Neural progenitor cell (in vitro differentiated cells): ENCODE measurements around the gene P2RY12. TPM values are rescaled to one million over a fixed set of nuclear protein-coding genes. Genes with fewer than 3 reads are reported as not detected.

Experiments
- DNase-seq: peaks from one replicate; pipeline ENCODE4 v3.0.0-alpha.2; 2016; ENCODE audit warnings: low spot score
- H2AFZ ChIP-seq: fragments of 200-600 bp; sonication (generic); replicated peaks from 2 replicates; pipeline ENCODE4 v1.6.1; 2016; ENCODE audit warnings: antibody characterized with exemption
- H3F3A ChIP-seq: fragments of 200-600 bp; sonication (generic); 2 replicates; pipeline ENCODE4 v1.6.1; 2016; ENCODE audit warnings: antibody characterized with exemption, low read depth
- H3K27ac ChIP-seq: fragments of 200-600 bp; sonication (generic); 2 replicates; pipeline ENCODE4 v1.5.1; 2016; ENCODE audit warnings: mild to moderate bottlenecking
- H3K27me3 ChIP-seq: fragments of 200-600 bp; sonication (generic); 2 replicates; pipeline ENCODE4 v1.6.1; 2016; ENCODE audit warnings: mild to moderate bottlenecking, moderate library complexity
- H3K36me3 ChIP-seq: fragments of 200-600 bp; sonication (generic); 2 replicates; pipeline ENCODE4 v1.5.1; 2016
- H3K4me1 ChIP-seq: fragments of 200-600 bp; sonication (generic); 2 replicates; pipeline ENCODE4 v1.6.1; 2016; ENCODE audit warnings: mixed run types
- H3K4me2 ChIP-seq: fragments of 200-600 bp; sonication (generic); 2 replicates; pipeline ENCODE4 v1.6.1; 2016
- H3K4me3 ChIP-seq: fragments of 200-600 bp; sonication (generic); 2 replicates; pipeline ENCODE4 v1.5.1; 2016
- H3K79me2 ChIP-seq: fragments of 200-600 bp; sonication (generic); 2 replicates; pipeline ENCODE4 v1.6.1; 2016; ENCODE audit warnings: low read depth
- H3K9ac ChIP-seq: fragments of 200-600 bp; sonication (generic); 2 replicates; pipeline ENCODE4 v1.6.1; 2016
- H3K9me3 ChIP-seq: fragments of 200-600 bp; sonication (generic); 2 replicates; pipeline ENCODE4 v1.5.1; 2016; ENCODE audit warnings: low read depth
- H4K20me1 ChIP-seq: fragments of 200-600 bp; sonication (generic); 2 replicates; pipeline ENCODE4 v1.6.1; 2016; ENCODE audit warnings: low read depth
- H3K27ac Mint-ChIP-seq: 3 replicates; pipeline ENCODE4 v1.8.0; 2021; ENCODE audit warnings: mixed read lengths
- H3K27me3 Mint-ChIP-seq: 2 replicates; pipeline ENCODE4 v1.8.0; 2022; ENCODE audit warnings: low read depth, mild to moderate bottlenecking, inconsistent platforms, moderate library complexity, mixed read lengths; ENCODE audit not compliant: insufficient read depth
- H3K36me3 Mint-ChIP-seq: 3 replicates; pipeline ENCODE4 v1.8.0; 2021; ENCODE audit warnings: mixed read lengths
- H3K4me1 Mint-ChIP-seq: 3 replicates; pipeline ENCODE4 v1.8.0; 2021; ENCODE audit warnings: mixed read lengths
- H3K4me3 Mint-ChIP-seq: 3 replicates; pipeline ENCODE4 v1.8.0; 2021; ENCODE audit warnings: mild to moderate bottlenecking, moderate library complexity, mixed read lengths
- H3K9me3 Mint-ChIP-seq: 3 replicates; pipeline ENCODE4 v1.8.0; 2020; ENCODE audit warnings: mixed read lengths
- EZH2 ChIP-seq: fragments of 200-600 bp; sonication (generic); IDR thresholded peaks from 2 replicates; pipeline ENCODE4 v1.6.1; 2017; ENCODE audit warnings: antibody characterized with exemption, mild to moderate bottlenecking, moderate library complexity
- EZH2phosphoT487 ChIP-seq: fragments of 200-600 bp; sonication (generic); IDR thresholded peaks from 2 replicates; pipeline ENCODE4 v1.6.1; 2017; ENCODE audit warnings: antibody characterized with exemption
- total RNA-seq: library from RNA; depleted of rRNA; stranded (reverse); fragments of >200 nt; gene quantifications from 2 replicates; pipeline ENCODE4 v1.2.3, GENCODE V29; 2015; ENCODE audit warnings: low replicate concordance
- TF ChIP-seq, protein P1 (sequence below): fragments of 200-600 bp; sonication (generic); IDR thresholded peaks from 2 replicates; pipeline ENCODE4 v1.5.1; 2017; ENCODE audit warnings: antibody characterized with exemption, mild to moderate bottlenecking

The P2RY12 gene
- total RNA-seq, 1 donor from 2014 or later: not detected

DNA sequence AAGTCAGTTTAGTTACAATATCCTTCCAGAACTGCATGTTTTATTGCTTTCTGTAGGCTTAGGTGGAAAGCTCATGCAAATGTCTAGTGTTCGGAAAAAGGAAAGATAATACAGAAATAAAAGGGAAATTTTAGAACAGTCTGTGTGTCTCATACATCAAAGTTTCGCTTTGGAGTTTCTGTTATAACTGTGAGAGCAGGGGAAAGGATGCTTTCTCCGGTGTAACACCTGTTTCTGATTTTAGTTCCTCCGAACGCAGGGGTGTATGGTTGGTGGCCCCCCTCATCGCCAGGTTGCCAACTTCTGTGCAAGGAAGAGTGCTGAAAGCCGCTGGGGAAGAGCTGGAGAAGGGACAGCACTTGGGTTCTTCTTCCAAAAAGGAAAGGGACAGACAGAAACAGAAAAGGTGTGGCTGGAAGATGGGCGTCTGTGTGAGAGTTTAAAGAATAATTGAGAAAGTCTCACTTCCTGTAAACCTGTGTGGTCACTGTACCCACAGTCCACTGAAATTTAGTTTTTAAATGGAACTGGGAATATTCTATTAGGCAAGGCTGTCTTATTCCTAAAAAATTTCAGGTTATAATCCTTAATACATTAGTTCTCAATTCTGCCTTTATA, 6.7 kb downstream of the P2RY12 start:
- H3K4me1 Mint-ChIP-seq: no peaks in the 10 kb centered on the region
- peaks cover 7% of the 10 kb centered on the region for H3K36me3 Mint-ChIP-seq
- no peaks in the 10 kb centered on the region for H3K27me3 Mint-ChIP-seq
- no peak overlapping the region for H3K27ac Mint-ChIP-seq
- no peak for DNase-seq
- H2AFZ ChIP-seq: no peak overlapping the region
- TF ChIP-seq, protein P1, sequence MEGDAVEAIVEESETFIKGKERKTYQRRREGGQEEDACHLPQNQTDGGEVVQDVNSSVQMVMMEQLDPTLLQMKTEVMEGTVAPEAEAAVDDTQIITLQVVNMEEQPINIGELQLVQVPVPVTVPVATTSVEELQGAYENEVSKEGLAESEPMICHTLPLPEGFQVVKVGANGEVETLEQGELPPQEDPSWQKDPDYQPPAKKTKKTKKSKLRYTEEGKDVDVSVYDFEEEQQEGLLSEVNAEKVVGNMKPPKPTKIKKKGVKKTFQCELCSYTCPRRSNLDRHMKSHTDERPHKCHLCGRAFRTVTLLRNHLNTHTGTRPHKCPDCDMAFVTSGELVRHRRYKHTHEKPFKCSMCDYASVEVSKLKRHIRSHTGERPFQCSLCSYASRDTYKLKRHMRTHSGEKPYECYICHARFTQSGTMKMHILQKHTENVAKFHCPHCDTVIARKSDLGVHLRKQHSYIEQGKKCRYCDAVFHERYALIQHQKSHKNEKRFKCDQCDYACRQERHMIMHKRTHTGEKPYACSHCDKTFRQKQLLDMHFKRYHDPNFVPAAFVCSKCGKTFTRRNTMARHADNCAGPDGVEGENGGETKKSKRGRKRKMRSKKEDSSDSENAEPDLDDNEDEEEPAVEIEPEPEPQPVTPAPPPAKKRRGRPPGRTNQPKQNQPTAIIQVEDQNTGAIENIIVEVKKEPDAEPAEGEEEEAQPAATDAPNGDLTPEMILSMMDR: no peak
- TF ChIP-seq EZH2phosphoT487 (no peak), EZH2 (no peak)
- H3K4me3 Mint-ChIP-seq: no peak overlapping the region
- no peaks in the 10 kb centered on the region for H3K36me3 ChIP-seq
- H3K4me3 ChIP-seq: no peak overlapping the region
- H3K4me1 ChIP-seq: no peaks in the 10 kb centered on the region
- H3K79me2 ChIP-seq: no peaks in the 10 kb centered on the region
- H3K27me3 ChIP-seq: no peaks in the 10 kb centered on the region
- no peaks in the 10 kb centered on the region for H3F3A ChIP-seq
- H3K9ac ChIP-seq: no peak overlapping the region
- no peak overlapping the region for H3K4me2 ChIP-seq
- no peaks in the 10 kb centered on the region for H3K9me3 ChIP-seq
- H4K20me1 ChIP-seq: no peaks in the 10 kb centered on the region
- no peak overlapping the region for H3K27ac ChIP-seq
- no peaks in the 10 kb centered on the region for H3K9me3 Mint-ChIP-seq

DNA sequence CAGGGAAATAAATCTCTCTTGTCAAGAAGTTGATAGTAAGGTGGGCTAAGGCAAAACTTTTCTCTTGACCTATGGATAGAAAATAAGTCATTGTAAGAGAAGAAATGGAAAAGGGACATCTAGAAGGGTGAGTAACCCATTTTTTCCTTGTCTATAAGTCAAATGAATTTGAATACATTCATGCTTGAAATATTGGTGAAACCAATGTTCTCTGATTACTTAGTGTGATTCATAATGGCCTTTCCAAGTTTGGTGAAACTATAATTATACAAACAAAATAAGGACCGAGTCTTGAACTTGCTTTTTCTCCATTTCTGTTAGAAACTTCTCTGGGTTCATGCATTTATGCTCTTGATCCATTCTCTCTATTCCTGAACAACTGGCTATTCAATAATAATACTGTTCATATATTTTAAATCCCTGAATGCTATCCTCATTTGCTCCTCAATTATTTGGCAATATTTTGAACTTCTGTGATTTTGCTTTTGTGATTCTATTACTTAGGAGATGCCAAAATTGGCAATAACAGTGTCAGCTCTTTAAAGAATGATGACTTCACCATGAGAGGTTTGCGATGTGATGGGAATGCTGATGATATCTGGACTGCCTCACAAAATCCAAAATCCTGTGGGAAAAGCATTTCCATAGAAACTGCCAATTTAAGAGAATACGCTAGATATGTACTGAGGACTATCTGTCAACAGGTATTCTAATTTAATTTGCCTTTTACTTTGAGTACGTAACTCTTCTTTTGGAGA, 12.3 kb downstream of the P2RY12 start:
- Mint-ChIP-seq H3K36me3 (peaks cover 10% of the 10 kb centered on the region), H3K27me3 (no peaks in the 10 kb centered on the region), H3K27ac (no peak overlapping the region), H3K4me1 (no peaks in the 10 kb centered on the region), H3K9me3 (no peaks in the 10 kb centered on the region), H3K4me3 (no peak overlapping the region)
- H3K27ac ChIP-seq: no peak overlapping the region
- H3K79me2 ChIP-seq: no peaks in the 10 kb centered on the region
- no peaks in the 10 kb centered on the region for H3F3A ChIP-seq
- no peaks in the 10 kb centered on the region for H3K27me3 ChIP-seq
- no peaks in the 10 kb centered on the region for H3K4me1 ChIP-seq
- TF ChIP-seq, protein P1: no peak
- TF ChIP-seq EZH2phosphoT487 (no peak), EZH2 (no peak)
- no peaks in the 10 kb centered on the region for H4K20me1 ChIP-seq
- DNase-seq: no peak
- H3K4me3 ChIP-seq: no peak overlapping the region
- H2AFZ ChIP-seq: no peak overlapping the region
- no peaks in the 10 kb centered on the region for H3K36me3 ChIP-seq
- H3K9me3 ChIP-seq: no peaks in the 10 kb centered on the region
- no peak overlapping the region for H3K4me2 ChIP-seq
- H3K9ac ChIP-seq: no peak overlapping the region

GRCh38 chr3:151371526-151371925, 13.0 kb downstream of the P2RY12 start:
- no peak overlapping the region for H3K27ac ChIP-seq
- no peak overlapping the region for H3K9ac ChIP-seq
- no peak for DNase-seq
- TF ChIP-seq EZH2phosphoT487: no peak
- TF ChIP-seq, protein P1: no peak
- TF ChIP-seq EZH2: no peak
- H3K4me2 ChIP-seq: no peak overlapping the region
- H3K36me3 Mint-ChIP-seq: peaks cover 10% of the 10 kb centered on the region
- H3K4me3 Mint-ChIP-seq: no peak overlapping the region
- H3F3A ChIP-seq: no peaks in the 10 kb centered on the region
- no peaks in the 10 kb centered on the region for H3K79me2 ChIP-seq
- no peaks in the 10 kb centered on the region for H3K4me1 ChIP-seq
- no peaks in the 10 kb centered on the region for H3K36me3 ChIP-seq
- no peak overlapping the region for H3K4me3 ChIP-seq
- H3K27me3 ChIP-seq: no peaks in the 10 kb centered on the region
- no peaks in the 10 kb centered on the region for H3K9me3 ChIP-seq
- H4K20me1 ChIP-seq: no peaks in the 10 kb centered on the region
- H3K27me3 Mint-ChIP-seq: no peaks in the 10 kb centered on the region
- no peak overlapping the region for H2AFZ ChIP-seq
- no peak overlapping the region for H3K27ac Mint-ChIP-seq
- peaks cover under 1% of the 10 kb centered on the region for H3K4me1 Mint-ChIP-seq
- H3K9me3 Mint-ChIP-seq: no peaks in the 10 kb centered on the region
